ENCODE data around the gene PRAMEF20. TPM values are rescaled to one million over a fixed set of nuclear protein-coding genes. Genes with fewer than 3 reads are reported as not detected.
"Not testable (repeated sequence)": the region's sequence is repeated elsewhere in the genome, so short reads cannot be mapped to it uniquely, and the experiment has no call there.

The PRAMEF20 gene
- total RNA-seq, 2 experiments from 2014 or later = not detected

GRCh38 chr1:13432251-13432650 is 22.0 kb downstream of the PRAMEF20 start:
- Mint-ChIP-seq H3K9me3 (ENCODE audit: insufficient read depth) (no peaks in the 10 kb centered on the region), H3K4me1 (ENCODE audit: low read depth) (no peaks in the 10 kb centered on the region)

DNA sequence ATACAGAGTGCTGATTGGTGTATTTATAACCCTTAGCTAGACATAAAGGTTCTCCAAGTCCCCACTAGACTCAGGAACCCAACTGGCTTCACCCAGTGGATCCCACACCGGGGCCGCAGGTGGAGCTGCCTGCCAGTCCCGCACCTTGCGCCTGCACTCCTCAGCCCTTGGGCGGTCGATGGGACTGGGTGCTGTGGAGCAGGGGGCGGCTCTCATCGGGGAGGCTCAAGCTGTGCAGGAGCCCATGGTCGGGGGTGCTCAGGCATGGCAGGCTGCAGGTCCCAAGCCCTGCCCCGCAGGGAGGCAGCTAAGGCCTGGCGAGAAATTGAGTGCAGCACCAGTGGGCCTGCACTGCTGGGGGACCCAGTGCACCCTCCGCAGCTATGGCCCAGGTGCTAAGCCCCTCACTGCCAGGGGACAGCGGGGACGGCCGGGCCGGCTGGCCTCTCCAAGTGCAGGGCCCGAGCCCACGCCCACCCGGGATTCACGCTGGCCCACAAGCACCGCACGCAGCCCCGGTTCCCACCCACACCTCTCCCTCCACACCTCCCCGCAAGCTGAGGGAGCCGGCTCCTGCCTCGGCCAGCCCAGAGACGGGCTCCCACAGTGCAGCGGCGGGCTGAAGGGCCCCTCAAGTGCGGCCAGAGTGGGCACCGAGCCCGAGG is 23.6 kb downstream of the PRAMEF20 start:
- CTCF ChIA-PET; H3K27ac Mint-ChIP-seq; H3K36me3 Mint-ChIP-seq (ENCODE audit: low read depth); H3K27me3 Mint-ChIP-seq (ENCODE audit: low read depth); DNase-seq; POLR2A ChIA-PET; ATAC-seq; H3K4me1 Mint-ChIP-seq (ENCODE audit: low read depth); H3K4me3 Mint-ChIP-seq; H3K9me3 Mint-ChIP-seq (ENCODE audit: insufficient read depth): not testable (repeated sequence)

More at GRCh38 chr1:13432251-13432650, 22.0 kb downstream of the PRAMEF20 start:
- ChIA-PET POLR2A (no interaction called here), CTCF (no interaction called here)
- H3K27me3 Mint-ChIP-seq (ENCODE audit: low read depth) = no peaks in the 10 kb centered on the region
- H3K4me3 Mint-ChIP-seq = no peak overlapping the region
- no peak overlapping the region for H3K27ac Mint-ChIP-seq
- no peak for ATAC-seq
- no peaks in the 10 kb centered on the region for H3K36me3 Mint-ChIP-seq (ENCODE audit: low read depth)
- no peak for DNase-seq

- H3K9me3 Mint-ChIP-seq (ENCODE audit: insufficient read depth) = no peaks in the 10 kb centered on the region
- ATAC-seq = no peak
- no peaks in the 10 kb centered on the region for H3K36me3 Mint-ChIP-seq (ENCODE audit: low read depth)
- ChIA-PET POLR2A (no interaction called here), CTCF (no interaction called here)
- no peak overlapping the region for H3K27ac Mint-ChIP-seq
- H3K4me3 Mint-ChIP-seq = no peak overlapping the region
- no peak for DNase-seq
- H3K4me1 Mint-ChIP-seq (ENCODE audit: low read depth) = no peaks in the 10 kb centered on the region
- H3K27me3 Mint-ChIP-seq (ENCODE audit: low read depth) = no peaks in the 10 kb centered on the region
These were observed 25.2 kb downstream of the PRAMEF20 start for GRCh38 chr1:13435458-13435857.

- CTCF ChIA-PET; H3K4me1 Mint-ChIP-seq (ENCODE audit: low read depth); H3K9me3 Mint-ChIP-seq (ENCODE audit: insufficient read depth): not testable (repeated sequence)
These were observed 29.0 kb downstream of the PRAMEF20 start for GRCh38 chr1:13439104-13439783.

DNA sequence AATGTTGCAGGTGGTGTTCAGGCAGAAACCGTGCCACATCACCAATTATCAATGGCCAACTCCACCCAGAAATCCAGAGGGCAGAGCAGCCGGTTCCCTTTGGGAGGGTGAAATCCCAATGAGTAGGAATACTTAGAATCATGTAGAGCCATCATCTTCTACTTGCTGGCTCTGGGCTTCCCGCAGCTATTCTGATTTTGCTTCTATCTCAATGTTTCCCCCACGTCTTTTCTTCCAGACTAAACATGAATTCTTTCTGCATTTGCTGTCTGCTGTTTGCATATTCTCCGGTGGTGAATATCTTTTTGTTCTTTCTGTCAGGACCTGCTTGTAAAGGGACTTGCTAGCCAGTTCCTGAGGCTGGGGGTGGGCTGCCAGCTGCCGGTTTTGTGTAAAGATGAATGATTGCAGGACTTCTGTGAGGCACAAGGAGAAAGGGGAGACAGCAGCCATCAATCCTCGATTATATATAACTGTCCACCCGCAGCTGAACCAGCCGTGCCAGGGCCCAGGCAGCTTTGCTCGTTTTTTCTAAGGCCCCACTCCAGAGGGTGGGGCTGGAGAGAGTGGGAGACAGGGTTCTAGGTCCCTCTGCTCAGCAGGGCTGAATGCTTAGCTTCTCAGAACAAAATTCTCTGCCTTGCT is 33.2 kb downstream of the PRAMEF20 start:
- Mint-ChIP-seq H3K4me3 (no peak overlapping the region), H3K4me1 (ENCODE audit: low read depth) (no peaks in the 10 kb centered on the region), H3K9me3 (ENCODE audit: insufficient read depth) (no peaks in the 10 kb centered on the region), H3K27me3 (ENCODE audit: low read depth) (no peaks in the 10 kb centered on the region), H3K27ac (no peak overlapping the region), H3K36me3 (ENCODE audit: low read depth) (no peaks in the 10 kb centered on the region)
- DNase-seq (no peak), ATAC-seq (no peak)
- ChIA-PET CTCF (no interaction called here), POLR2A (interaction anchor here (0.7 kb wide), 1 partner anchor 1667 kb away, joined by 3 read pairs; no protein-coding TSS in a partner anchor)

More at GRCh38 chr1:13439104-13439783, 29.0 kb downstream of the PRAMEF20 start:
- H3K27ac Mint-ChIP-seq; H3K36me3 Mint-ChIP-seq (ENCODE audit: low read depth); DNase-seq; H3K27me3 Mint-ChIP-seq (ENCODE audit: low read depth); H3K4me3 Mint-ChIP-seq; POLR2A ChIA-PET; ATAC-seq: not testable (repeated sequence)

DNA sequence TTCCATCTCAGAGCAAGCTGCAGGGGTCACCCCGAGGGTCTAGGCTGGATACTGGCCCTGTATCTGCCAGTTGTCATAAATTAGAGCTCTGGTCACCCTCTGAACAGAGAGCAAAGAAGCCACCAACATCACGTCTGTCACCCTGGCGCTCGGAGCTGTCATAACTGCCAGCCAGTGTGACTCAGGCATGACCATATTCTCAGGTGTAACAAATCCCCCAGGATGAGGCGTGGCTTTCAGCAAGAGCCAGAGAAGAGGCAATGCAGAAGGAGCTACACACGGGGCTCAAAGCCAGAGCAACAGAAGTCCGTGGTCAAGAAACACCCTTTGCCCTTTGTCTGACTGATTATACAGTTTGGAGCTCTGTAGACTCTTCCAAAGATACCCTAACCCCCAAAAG is 40.0 kb downstream of the PRAMEF20 start:
- no peak overlapping the region for H3K27ac Mint-ChIP-seq
- no peaks in the 10 kb centered on the region for H3K9me3 Mint-ChIP-seq (ENCODE audit: insufficient read depth)
- CTCF ChIA-PET = no interaction called here
- no peak overlapping the region for H3K4me3 Mint-ChIP-seq
- DNase-seq (no peak), ATAC-seq (no peak)
- H3K36me3 Mint-ChIP-seq (ENCODE audit: low read depth) = no peaks in the 10 kb centered on the region
- H3K27me3 Mint-ChIP-seq (ENCODE audit: low read depth) = no peaks in the 10 kb centered on the region
- POLR2A ChIA-PET = no interaction called here
- H3K4me1 Mint-ChIP-seq (ENCODE audit: low read depth) = no peaks in the 10 kb centered on the region

GRCh38 chr1:13451399-13451965 is 41.2 kb downstream of the PRAMEF20 start:
- Mint-ChIP-seq H3K4me1 (ENCODE audit: low read depth) (no peaks in the 10 kb centered on the region), H3K9me3 (ENCODE audit: insufficient read depth) (no peaks in the 10 kb centered on the region), H3K36me3 (ENCODE audit: low read depth) (no peaks in the 10 kb centered on the region), H3K27ac (no peak overlapping the region), H3K4me3 (no peak overlapping the region), H3K27me3 (ENCODE audit: low read depth) (no peaks in the 10 kb centered on the region)
- POLR2A ChIA-PET = no interaction called here
- no peak for DNase-seq
- no peak for ATAC-seq
- CTCF ChIA-PET = no interaction called here

DNA sequence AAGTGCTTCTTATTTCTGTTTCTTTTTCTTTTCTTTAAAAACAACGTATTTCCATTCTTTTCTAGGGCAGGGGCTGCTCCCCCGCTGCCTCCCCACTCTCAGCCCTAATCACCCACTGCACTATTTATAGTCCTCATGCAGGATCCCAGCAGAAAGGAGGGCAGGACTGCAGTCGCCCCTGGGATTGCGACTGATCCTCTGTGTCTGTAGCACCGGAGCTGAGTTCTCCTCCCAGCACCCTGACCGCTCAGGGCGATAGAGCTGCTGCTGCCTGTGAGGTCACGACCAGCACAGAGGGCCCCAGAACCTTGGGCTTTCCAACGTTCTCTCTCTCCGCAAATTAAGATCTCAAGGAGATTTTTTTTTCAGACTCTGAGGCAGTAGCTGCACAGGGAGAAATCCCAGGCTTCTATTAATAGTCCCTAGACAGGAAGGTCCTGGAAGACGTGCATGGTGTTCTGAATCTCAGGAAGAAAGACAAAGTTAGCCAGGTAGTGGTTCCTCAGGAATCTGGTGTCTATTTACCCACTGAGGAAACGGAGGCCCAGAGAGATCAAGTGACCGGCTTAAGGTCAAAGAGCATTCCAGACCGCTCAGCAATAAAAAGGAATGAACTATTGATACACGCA is 46.8 kb downstream of the PRAMEF20 start:
- Mint-ChIP-seq H3K4me1 (ENCODE audit: low read depth) (no peaks in the 10 kb centered on the region), H3K4me3 (no peak overlapping the region), H3K27me3 (ENCODE audit: low read depth) (no peaks in the 10 kb centered on the region), H3K27ac (no peak overlapping the region), H3K36me3 (ENCODE audit: low read depth) (no peaks in the 10 kb centered on the region), H3K9me3 (ENCODE audit: insufficient read depth) (no peaks in the 10 kb centered on the region)
- ChIA-PET CTCF (no interaction called here), POLR2A (no interaction called here)
- ATAC-seq (no peak), DNase-seq (no peak)

DNA sequence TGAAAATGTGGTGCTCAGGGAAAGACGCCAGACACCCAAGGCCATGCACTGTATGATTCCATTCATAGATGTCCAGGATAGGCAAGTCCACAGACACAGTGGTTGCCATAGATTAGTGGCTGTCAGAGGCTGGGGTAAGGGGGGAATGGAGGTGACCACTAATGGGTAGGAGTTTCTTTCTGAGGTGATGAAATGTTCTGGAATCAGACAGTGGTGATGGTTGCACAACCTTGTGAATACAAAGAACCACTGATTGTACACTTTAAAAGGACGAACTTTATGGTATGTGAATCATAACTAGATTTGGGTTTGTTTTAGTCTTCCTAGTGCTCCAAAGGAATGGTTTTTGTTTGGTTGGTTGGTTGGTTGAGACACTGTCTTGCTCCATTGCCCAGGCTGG is 51.7 kb downstream of the PRAMEF20 start:
- H3K27ac Mint-ChIP-seq = no peak overlapping the region
- no peaks in the 10 kb centered on the region for H3K9me3 Mint-ChIP-seq (ENCODE audit: insufficient read depth)
- H3K27me3 Mint-ChIP-seq (ENCODE audit: low read depth) = peaks cover 3% of the 10 kb centered on the region
- ATAC-seq (no peak), DNase-seq (no peak)
- ChIA-PET POLR2A (no interaction called here), CTCF (no interaction called here)
- no peak overlapping the region for H3K4me3 Mint-ChIP-seq
- no peaks in the 10 kb centered on the region for H3K4me1 Mint-ChIP-seq (ENCODE audit: low read depth)
- H3K36me3 Mint-ChIP-seq (ENCODE audit: low read depth) = no peaks in the 10 kb centered on the region

- Mint-ChIP-seq H3K9me3 (ENCODE audit: insufficient read depth) (no peaks in the 10 kb centered on the region), H3K36me3 (ENCODE audit: low read depth) (no peaks in the 10 kb centered on the region), H3K27me3 (ENCODE audit: low read depth) (peaks cover 3% of the 10 kb centered on the region), H3K4me3 (no peak overlapping the region), H3K4me1 (ENCODE audit: low read depth) (no peaks in the 10 kb centered on the region), H3K27ac (no peak overlapping the region)
- ChIA-PET POLR2A (no interaction called here), CTCF (no interaction called here)
- no peak for ATAC-seq
- no peak for DNase-seq
These were observed 52.4 kb downstream of the PRAMEF20 start for GRCh38 chr1:13462682-13463081.

DNA sequence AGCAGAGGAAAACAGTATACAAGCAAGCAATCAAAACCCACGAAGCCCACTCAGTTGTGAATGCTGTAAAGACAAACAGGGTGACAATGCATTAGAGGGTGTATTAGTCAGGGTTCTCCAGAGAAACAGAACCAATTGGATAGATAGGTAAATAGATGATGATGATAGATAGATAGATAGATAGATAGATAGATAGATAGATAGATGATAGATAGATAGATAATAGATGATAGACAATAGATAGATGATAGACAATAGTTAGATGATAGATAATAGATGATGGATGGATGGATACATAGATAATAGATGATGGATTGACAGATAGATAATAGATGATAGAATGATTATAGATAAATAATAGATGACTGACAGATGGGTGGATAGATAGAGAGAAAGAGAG is 55.3 kb downstream of the PRAMEF20 start:
- H3K4me1 Mint-ChIP-seq (ENCODE audit: low read depth) = no peaks in the 10 kb centered on the region
- DNase-seq (no peak), ATAC-seq (no peak)
- peaks cover 3% of the 10 kb centered on the region for H3K27me3 Mint-ChIP-seq (ENCODE audit: low read depth)
- H3K27ac Mint-ChIP-seq = no peak overlapping the region
- ChIA-PET CTCF (no interaction called here), POLR2A (no interaction called here)
- H3K9me3 Mint-ChIP-seq (ENCODE audit: insufficient read depth) = no peaks in the 10 kb centered on the region
- no peak overlapping the region for H3K4me3 Mint-ChIP-seq
- no peaks in the 10 kb centered on the region for H3K36me3 Mint-ChIP-seq (ENCODE audit: low read depth)

DNA sequence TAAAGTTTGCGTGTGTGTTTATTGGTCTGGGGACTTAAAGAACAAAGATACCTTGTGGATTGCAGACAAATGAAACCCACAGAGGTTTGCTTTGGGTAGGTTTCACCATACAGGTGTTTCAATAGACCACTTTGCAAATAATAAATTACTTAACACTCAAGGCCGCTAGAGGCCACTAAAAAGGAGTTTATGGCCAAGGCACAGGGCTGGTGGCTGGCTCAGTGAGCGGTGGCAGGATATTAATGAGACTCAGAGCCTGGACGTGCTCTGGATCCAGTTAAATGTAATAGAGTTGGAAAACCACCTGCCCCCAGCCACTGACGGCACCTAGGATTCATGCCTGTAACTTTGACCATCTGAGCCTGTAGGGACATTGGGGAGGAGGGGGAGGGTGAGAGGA is 59.1 kb downstream of the PRAMEF20 start:
- Mint-ChIP-seq H3K4me1 (ENCODE audit: low read depth) (no peaks in the 10 kb centered on the region), H3K4me3 (no peak overlapping the region), H3K36me3 (ENCODE audit: low read depth) (no peaks in the 10 kb centered on the region), H3K27ac (no peak overlapping the region), H3K27me3 (ENCODE audit: low read depth) (peaks cover 3% of the 10 kb centered on the region), H3K9me3 (ENCODE audit: insufficient read depth) (no peaks in the 10 kb centered on the region)
- no peak for DNase-seq
- POLR2A ChIA-PET = no interaction called here
- CTCF ChIA-PET = no interaction called here
- ATAC-seq = no peak
